ENCODE data around the gene ACTR2. TPM values are rescaled to one million over a fixed set of nuclear protein-coding genes. Genes with fewer than 3 reads are reported as not detected.

Gene ACTR2
- total and polyA plus RNA-seq, 2 of the 13 experiments (the other 11 are each of a cell fraction or from before 2014, with no cell fraction given) = 51.2 to 100 TPM

- TF ChIP-seq ZNF180 (CRISPR knock-in tag; IDR thresholded peaks at IDR 0.05; ENCODE audit: borderline replicate concordance, low read depth) (no peak), ARHGAP35 (CRISPR knock-in tag; IDR thresholded peaks at IDR 0.05; ENCODE audit: borderline replicate concordance) (no peak), E2F1 (CRISPR knock-in tag; IDR thresholded peaks at IDR 0.05) (no peak), ZNF574 (CRISPR knock-in tag; IDR thresholded peaks at IDR 0.05) (no peak), ZNF136 (CRISPR knock-in tag; IDR thresholded peaks at IDR 0.05; ENCODE audit: low read depth) (no peak), ZNF761 (CRISPR knock-in tag; conservative IDR thresholded peaks at IDR 0.05) (no peak), ZFX (CRISPR knock-in tag; IDR thresholded peaks at IDR 0.05; ENCODE audit: low read depth) (no peak), RFX5 (IDR thresholded peaks at IDR 0.05; ENCODE audit: low read depth, low read length) (no peak), KDM3A (CRISPR knock-in tag; IDR thresholded peaks at IDR 0.05; ENCODE audit: low read depth) (no peak), SIN3A (IDR thresholded peaks at IDR 0.05; ENCODE audit: borderline replicate concordance, low read depth, low read length) (no peak), HNF4A (CRISPR knock-in tag; IDR thresholded peaks at IDR 0.05) (no peak), TCF7 (IDR thresholded peaks at IDR 0.05; ENCODE audit: low read depth) (no peak)
- TF ChIP-seq, protein P1, sequence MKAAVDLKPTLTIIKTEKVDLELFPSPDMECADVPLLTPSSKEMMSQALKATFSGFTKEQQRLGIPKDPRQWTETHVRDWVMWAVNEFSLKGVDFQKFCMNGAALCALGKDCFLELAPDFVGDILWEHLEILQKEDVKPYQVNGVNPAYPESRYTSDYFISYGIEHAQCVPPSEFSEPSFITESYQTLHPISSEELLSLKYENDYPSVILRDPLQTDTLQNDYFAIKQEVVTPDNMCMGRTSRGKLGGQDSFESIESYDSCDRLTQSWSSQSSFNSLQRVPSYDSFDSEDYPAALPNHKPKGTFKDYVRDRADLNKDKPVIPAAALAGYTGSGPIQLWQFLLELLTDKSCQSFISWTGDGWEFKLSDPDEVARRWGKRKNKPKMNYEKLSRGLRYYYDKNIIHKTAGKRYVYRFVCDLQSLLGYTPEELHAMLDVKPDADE (CRISPR knock-in tag; IDR thresholded peaks at IDR 0.05) = no peak
- TF ChIP-seq, protein P2, sequence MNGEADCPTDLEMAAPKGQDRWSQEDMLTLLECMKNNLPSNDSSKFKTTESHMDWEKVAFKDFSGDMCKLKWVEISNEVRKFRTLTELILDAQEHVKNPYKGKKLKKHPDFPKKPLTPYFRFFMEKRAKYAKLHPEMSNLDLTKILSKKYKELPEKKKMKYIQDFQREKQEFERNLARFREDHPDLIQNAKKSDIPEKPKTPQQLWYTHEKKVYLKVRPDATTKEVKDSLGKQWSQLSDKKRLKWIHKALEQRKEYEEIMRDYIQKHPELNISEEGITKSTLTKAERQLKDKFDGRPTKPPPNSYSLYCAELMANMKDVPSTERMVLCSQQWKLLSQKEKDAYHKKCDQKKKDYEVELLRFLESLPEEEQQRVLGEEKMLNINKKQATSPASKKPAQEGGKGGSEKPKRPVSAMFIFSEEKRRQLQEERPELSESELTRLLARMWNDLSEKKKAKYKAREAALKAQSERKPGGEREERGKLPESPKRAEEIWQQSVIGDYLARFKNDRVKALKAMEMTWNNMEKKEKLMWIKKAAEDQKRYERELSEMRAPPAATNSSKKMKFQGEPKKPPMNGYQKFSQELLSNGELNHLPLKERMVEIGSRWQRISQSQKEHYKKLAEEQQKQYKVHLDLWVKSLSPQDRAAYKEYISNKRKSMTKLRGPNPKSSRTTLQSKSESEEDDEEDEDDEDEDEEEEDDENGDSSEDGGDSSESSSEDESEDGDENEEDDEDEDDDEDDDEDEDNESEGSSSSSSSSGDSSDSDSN (CRISPR knock-in tag; IDR thresholded peaks at IDR 0.05) = no peak
- TF ChIP-seq, protein P3, sequence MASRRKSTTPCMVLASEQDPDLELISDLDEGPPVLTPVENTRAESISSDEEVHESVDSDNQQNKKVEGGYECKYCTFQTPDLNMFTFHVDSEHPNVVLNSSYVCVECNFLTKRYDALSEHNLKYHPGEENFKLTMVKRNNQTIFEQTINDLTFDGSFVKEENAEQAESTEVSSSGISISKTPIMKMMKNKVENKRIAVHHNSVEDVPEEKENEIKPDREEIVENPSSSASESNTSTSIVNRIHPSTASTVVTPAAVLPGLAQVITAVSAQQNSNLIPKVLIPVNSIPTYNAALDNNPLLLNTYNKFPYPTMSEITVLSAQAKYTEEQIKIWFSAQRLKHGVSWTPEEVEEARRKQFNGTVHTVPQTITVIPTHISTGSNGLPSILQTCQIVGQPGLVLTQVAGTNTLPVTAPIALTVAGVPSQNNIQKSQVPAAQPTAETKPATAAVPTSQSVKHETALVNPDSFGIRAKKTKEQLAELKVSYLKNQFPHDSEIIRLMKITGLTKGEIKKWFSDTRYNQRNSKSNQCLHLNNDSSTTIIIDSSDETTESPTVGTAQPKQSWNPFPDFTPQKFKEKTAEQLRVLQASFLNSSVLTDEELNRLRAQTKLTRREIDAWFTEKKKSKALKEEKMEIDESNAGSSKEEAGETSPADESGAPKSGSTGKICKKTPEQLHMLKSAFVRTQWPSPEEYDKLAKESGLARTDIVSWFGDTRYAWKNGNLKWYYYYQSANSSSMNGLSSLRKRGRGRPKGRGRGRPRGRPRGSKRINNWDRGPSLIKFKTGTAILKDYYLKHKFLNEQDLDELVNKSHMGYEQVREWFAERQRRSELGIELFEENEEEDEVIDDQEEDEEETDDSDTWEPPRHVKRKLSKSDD (CRISPR knock-in tag; IDR thresholded peaks at IDR 0.05; ENCODE audit: low read depth) = no peak
- TF ChIP-seq, protein P4, sequence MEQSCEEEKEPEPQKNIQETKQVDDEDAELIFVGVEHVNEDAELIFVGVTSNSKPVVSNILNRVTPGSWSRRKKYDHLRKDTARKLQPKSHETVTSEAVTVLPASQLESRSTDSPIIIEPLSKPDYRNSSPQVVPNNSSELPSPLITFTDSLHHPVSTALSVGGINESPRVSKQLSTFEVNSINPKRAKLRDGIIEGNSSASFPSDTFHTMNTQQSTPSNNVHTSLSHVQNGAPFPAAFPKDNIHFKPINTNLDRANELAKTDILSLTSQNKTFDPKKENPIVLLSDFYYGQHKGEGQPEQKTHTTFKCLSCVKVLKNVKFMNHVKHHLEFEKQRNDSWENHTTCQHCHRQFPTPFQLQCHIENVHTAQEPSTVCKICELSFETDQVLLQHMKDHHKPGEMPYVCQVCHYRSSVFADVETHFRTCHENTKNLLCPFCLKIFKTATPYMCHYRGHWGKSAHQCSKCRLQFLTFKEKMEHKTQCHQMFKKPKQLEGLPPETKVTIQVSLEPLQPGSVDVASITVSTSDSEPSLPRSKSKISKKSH (CRISPR knock-in tag; IDR thresholded peaks at IDR 0.05; ENCODE audit: borderline replicate concordance) = no peak
Measured at GRCh38 chr2:65264821-65265670, 37.4 kb downstream of the ACTR2 start (continued).

Data from HepG2 (cell line).